GM18907 (cell line): ENCODE measurements around the gene FNDC3A.
A peak's percentile ranks its signal among the peaks of the same experiment; 100 is the strongest.

Experiments used
- ATAC-seq: cut with Tn5 transposase; IDR thresholded peaks from one replicate; pipeline ENCODE4 v1.9.1; 2021; ENCODE audit warnings: mild to moderate bottlenecking, moderate library complexity; ENCODE audit not compliant: unreplicated experiment

The FNDC3A gene, protein sequence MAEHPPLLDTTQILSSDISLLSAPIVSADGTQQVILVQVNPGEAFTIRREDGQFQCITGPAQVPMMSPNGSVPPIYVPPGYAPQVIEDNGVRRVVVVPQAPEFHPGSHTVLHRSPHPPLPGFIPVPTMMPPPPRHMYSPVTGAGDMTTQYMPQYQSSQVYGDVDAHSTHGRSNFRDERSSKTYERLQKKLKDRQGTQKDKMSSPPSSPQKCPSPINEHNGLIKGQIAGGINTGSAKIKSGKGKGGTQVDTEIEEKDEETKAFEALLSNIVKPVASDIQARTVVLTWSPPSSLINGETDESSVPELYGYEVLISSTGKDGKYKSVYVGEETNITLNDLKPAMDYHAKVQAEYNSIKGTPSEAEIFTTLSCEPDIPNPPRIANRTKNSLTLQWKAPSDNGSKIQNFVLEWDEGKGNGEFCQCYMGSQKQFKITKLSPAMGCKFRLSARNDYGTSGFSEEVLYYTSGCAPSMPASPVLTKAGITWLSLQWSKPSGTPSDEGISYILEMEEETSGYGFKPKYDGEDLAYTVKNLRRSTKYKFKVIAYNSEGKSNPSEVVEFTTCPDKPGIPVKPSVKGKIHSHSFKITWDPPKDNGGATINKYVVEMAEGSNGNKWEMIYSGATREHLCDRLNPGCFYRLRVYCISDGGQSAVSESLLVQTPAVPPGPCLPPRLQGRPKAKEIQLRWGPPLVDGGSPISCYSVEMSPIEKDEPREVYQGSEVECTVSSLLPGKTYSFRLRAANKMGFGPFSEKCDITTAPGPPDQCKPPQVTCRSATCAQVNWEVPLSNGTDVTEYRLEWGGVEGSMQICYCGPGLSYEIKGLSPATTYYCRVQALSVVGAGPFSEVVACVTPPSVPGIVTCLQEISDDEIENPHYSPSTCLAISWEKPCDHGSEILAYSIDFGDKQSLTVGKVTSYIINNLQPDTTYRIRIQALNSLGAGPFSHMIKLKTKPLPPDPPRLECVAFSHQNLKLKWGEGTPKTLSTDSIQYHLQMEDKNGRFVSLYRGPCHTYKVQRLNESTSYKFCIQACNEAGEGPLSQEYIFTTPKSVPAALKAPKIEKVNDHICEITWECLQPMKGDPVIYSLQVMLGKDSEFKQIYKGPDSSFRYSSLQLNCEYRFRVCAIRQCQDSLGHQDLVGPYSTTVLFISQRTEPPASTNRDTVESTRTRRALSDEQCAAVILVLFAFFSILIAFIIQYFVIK

DNA sequence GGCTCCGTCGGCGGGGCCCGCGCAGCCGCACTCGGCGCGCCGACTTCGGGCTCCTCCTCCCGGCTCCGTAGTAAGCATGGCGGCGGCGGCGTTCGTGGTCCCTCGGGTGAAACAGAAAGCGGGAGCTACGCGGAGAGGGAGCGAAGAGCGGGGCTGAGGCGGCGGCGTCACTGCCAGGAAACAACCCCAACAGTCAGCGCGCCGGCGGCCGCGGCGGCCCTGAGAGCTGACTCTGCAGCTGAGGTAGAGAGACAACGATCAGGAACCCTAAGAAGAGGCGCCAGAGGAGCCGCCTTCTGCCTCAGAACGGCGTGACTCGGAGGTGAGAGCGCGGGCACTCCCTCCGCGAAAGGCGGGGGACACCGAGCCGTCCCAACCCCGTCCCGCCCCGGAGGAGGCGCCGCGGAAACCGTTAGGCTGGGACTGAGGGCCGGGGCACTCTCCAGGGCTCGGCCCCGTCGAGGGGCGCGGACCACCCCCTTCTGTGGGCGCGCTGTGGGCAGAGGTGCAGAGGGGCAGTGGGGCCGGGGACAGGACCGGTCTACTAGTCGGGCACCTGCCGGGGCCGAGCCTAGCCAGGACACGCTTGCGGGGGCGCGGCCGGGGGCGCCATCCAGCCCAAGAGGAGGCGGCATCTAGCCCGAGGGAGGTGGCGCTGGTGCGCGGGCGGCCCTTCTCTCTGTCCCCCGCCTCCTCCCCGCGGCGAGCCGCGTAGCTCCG lies at the start of gene FNDC3A:
Gene FNDC3A (plus strand): TSS at position 57 of the 720 bp plus-strand sequence. CDS start 30,279 bp downstream, outside the sequence.
- ATAC-seq, result peak; percentile 66

DNA sequence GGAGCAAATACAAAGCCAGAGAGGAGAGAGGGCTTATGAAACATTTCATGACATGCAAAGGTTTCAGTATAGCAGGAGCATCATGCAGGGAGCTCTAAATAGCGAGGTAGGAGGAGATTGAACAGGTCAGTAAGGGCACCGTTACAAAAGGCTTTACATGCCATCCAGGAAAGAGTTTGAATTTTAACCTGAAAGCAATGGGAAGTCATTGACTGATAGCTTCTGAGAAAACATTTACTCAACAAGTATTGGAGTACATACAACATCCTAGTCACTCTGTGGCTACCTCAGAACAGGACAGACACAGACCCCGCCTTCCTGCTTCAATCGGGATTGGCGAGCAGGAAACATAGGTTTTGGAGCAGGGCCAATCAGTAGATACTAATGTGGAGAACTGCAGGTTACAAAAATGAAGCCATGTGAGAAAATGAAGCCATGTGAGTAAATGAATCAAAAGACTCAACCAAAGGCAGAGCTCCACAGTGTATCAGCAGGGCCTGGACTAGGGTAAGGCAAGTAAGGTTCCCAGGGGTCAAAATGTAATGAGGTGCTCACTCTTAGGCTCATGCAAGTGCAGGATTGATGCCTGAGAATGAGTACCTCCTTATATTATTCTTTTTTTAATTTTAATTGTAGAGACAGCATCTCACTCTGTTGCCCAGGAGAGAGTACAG lies 46.8 kb upstream of the FNDC3A start:
- no peak for ATAC-seq

DNA sequence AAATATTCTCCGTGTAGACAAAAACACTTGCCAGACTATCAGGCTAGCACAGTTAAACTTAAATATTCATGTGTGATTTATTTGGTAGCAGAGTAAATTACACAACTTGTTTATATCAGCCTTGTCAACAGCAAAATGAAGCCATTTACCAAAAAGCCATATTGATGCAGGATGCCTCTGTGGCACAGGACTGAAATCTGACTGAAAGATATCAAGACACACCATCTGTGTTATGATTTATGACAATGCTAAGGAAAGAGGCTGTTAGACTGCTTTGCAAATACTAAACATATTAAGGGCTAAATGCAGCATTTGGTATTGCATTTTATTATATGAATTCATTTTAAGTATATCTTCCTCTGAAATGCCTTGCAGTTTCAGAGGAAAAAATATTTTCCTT lies 44.8 kb upstream of the FNDC3A start:
- no peak for ATAC-seq

DNA sequence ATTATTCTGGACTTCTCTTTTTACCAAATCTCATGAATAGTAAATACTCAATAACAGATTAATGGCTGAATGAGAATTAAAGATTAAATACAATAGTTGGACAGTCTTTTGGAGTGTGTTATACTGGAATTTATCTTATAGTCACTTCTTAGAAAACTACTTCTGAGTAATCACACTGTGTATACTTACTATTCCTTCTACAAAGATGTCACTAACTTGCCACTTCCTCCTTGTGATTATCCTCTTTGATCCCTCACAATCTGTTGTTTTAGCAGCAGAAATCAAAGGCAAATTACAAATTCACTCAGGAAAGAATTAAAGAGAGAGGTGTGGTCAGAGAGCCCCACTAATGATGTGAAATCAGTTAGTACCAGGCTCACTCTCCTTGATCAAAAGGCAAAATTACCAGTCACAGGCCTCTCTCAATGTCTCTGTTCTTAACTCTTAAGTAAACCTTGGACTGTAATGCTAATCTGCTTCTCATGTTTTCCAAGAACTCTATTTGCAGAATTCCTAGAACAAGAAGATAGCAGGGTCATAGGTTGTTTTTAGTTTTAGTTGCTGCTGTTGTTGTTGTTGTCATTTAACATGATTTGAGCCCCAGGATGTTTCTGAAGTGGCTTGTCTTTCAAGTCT lies 37.3 kb upstream of the FNDC3A start:
- ATAC-seq, result no peak

DNA sequence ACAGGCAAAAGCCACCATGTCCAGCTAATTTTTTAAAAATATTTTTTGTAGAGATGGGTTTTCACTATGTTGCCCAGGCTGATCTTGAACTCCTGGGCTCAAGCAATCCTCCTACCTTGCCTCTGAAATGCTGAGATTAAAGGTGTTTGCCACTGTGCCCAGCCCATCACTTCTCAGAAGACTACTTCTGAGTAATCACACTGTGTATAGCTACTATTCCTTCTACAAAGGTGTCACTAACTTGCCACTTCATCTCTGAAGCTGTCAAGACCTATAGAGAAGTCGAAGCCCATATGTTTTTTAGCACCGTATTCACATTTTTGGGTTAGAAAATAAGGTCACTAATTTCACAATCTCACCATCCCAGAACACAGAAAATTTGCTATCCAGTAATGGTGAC lies 36.0 kb upstream of the FNDC3A start:
- ATAC-seq, result no peak

DNA sequence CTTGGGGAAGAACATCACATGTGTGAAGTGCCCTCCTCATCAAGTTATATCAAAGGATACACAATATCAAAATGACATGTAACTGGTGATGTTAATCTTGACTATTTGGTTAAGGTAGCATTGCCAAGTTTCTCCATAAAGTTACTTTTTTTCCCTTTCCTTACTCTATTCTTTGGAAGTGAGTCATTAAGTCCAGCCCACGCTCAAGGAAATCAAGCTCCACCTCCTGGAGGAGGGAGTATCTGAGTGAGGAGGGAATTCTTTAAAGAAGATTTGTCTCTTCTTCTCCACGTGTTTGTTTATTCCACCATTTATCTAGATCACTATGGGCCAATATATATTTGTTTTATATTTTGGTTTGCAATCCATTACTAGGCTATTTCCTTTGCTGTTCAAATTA lies 33.6 kb upstream of the FNDC3A start:
- ATAC-seq, result no peak

DNA sequence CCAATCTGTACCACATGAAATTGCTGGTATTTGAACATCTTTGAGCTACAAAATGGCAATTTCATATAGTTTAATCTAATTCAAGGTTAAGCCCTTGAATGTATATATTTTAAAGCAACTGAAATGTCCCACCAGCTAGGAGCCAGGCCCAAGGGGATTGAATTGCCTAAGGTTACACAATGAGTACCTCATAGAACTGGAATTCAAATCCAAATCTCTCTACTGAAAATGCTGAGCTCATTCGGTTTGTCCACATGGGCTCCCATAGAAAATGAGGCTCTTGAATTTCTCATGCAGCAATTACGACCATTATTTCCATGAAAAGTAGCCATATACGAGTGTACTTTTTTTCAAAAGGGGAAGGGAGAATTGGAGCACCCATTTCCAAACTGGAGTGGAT lies 31.5 kb upstream of the FNDC3A start:
- ATAC-seq, result no peak

DNA sequence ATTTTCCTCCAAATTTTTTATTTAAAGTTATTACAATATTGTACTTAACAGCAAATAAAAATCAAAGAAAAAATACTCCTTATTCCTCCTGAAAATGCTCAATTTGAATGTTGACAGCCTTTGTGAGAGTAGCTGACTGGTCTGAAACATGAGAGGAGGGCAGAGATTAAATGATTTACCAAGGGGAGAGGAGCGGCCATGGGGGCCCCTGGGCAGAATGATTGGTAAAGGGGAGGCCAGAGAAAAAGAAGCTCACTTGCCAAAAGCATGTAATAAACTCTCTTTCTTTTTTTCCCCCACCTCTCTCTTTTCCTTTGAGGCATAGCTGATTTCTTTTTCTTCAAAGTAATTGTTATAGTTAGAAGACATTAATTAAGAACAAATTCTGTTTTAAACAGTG lies 30.1 kb upstream of the FNDC3A start:
- ATAC-seq, result no peak

DNA sequence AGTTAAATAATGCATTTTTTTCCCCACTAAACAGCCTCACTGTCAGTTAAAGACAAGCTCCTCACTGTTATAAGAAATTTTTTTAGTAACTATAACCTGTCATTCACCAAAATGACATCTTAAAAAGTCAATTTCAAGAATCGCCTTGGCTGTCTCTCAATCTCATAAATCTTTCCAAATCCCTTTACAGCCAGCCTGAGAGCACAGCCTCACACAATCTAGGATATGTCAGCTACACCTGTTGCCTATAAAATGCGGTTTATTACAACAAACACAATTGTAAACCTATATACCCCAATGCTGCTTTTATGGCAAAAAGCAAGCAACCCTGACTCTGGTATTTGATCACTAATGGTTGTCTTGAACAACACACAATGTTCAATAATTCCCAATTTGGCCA lies 29.5 kb upstream of the FNDC3A start:
- no peak for ATAC-seq

DNA sequence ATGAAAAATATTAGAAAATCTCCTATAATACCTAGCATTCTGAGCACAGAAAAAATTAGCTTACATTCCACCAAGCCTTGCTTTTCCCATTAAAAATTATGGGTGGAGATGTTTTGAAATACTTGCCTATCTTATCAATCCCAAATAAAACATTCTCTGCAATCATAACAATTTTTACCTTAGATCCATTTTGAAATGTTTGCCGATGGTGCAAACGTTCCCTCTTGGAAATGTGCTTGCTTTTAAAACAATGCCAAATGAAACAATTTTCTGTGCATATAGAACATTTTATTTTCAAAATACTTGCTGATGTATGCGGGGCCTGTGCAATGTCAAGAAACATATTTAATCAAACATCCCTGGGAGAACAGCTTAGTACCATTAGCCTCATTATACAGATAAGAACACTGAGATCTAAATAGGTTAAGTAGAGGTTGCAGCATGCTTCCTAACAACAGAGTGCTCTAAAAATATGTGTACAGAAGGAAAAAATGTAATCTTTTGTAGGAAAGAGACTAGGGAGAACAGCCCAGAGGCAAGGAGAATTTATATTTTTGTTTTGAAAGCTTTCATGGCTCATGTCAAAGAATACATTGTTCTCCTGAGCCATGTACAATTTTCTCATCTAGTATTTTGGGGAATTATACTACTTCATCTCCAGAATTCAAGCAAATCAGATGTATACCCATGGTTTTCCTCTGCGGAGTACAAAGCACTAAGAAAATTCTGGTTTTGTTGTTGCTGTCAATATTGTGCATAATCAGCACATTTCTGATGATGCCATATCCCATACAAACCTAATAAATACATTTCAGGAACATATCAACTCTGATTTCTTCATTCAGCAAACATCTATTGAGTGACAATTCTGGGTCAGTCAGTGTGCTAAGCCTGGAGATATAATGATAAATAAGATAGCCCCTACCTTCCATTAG lies 25.9 kb upstream of the FNDC3A start:
- ATAC-seq, result no peak

DNA sequence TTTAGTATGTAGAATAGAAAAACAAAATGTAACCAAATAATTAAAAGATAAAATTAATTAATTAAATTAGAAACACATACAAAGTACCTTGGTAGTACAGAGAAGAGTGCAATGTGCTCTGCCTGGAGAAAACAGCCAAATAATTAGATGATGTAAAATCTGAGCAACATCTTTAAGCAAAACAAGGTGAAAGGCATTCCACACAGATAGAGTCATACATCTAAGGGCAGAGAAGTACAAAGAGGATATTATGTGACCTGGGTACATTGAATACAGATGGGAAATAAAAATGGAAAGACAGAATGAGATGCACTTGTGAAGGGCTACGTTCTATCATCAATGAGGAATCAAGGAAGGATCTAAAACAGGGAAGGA lies 25.2 kb upstream of the FNDC3A start:
- ATAC-seq, result no peak

DNA sequence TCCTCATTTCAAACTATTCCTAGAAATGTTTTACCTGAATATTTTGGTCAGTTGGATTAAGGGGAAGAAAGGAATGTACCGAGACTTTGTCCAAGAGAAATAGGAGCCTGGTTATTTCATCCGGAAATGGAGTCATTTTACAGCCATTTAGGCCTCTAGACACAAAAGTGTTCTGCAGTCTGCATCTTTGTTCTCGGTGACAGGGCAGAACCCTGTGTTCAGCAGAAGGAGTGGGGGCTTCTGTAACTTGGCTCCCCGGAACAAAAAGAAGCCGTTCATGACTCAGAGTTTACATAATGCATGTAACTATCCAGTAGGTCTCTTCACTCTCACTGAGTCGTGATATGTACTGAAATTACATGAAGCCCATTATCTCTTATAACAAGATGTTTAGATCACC lies 21.6 kb upstream of the FNDC3A start:
- no peak for ATAC-seq

DNA sequence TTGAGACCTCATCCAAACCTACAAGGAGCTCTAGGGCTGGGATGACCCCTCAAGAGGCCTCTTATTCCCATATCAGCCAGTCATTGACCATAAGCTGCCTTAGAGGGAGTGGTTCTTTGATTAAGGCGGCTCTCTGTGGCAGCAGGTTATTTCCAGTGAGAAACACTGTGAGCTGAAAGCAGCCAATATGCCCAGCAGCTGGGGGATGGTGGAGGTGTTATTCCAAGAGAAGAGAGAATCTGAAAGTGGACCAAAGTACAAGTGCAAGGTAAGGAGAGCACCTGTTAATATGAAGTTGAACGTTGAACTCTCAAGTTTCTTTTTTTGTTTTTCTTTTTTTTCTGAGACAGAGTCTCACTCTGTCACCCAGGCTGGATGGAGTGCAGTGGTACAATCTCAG lies 20.2 kb upstream of the FNDC3A start:
- ATAC-seq, result no peak

DNA sequence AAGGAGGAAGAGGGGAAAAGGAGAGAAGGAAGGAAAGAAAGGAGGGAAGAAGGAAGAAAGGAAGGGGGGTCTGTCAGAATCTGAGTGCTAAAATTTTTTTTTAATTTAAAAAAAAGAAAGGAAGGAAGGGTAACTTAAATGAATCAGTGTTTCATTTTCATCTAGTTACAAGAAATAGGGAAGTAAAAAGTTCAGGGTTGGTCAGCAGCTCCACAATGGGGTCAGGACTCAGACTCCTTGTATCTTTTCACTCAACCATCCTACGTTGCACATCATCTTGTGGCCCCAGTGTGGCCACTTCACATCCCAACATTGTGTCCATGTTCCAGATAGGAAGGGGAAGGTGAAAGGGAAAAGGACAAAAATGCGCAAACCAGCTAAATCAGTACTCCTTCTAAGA lies 14.3 kb upstream of the FNDC3A start:
- no peak for ATAC-seq

DNA sequence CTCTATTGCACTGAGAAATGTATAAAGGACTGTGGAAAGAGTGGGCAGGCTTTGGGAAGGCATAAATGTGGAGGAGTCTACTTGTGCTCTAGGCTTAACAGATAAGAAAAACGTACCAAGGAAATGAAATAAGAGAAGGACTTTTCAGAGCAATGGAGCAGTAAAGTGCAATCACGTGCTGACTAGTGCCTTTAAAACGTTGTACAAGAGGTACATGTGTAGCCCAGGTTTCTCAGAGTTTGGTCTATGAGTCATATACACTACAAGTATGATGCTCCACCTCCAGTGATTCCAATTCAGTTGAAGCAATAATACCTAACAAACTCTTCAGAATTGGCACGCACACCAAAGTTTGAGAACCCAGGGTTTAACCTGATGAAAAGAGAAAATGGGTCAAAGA lies 13.4 kb upstream of the FNDC3A start:
- no peak for ATAC-seq

DNA sequence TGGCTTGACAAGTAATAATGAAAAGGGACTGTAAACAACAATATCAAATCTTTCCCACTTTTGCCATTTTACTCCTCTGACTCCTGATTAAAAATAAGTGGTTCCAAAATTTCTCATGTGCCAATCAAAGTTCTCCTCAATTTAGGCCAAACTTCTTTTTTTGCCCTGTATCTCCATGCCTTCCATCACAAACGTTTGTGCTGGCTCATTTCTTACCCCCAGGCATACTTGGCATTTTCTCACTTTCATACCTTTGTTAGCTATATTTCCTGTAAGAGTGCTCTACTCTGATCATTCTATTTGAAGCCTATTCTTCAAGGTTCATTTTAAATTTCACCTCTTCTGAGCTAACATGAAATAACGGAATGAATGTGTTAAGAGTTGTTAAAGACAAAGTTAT lies 10.0 kb upstream of the FNDC3A start:
- no peak for ATAC-seq

DNA sequence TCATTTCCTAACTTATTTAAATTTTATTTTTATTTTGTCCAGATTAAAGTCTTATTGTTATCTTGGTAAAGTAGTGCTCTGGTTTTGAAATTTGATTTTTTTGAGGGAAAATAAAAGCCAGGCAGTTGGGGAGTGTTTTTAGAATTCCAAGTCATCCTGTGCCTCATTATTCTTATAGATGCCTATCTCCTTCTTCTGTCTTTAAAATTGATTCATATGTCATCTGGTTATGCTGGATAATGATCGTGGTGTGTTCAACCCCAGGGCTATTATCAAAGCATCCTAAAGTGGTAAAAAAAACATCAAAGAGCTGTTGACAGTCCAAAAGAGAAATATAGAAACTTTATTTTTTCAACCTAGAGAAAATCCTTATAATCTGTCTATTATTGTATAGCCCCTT lies 6.0 kb upstream of the FNDC3A start:
- no peak for ATAC-seq

DNA sequence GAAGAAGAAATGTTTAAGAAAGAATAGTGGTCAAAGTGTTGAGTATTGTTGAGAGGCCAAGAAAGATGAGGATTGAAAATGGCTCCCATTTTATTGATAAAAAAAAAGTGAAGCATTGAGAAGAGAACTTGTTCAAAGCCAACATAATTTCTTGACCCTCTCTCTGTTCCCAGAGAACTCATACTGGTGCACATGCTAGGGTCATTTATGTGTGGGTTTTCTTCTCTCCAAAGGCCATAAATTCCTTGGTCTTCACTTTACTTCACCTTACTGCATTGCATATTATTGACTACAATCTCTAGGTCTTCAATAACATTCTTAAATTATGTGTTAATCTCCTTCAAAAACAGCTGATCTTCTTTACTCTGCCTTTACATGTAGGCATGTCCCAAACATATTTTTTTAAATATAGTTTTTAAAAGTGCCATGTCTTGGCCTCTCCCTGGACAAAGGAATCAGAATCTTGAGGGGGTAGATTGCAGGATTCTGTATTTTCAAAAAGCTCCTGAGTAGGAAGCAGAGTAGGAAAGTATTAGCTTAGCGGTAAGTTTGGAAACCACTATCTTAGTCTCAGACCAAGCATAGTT lies 1.8 kb upstream of the FNDC3A start:
- ATAC-seq, result no peak
